H1 (cell line): ENCODE results near the gene MCM8. TPM values are rescaled to one million over a fixed set of nuclear protein-coding genes. Genes with fewer than 3 reads are reported as not detected.

Source experiments
- CTBP2 ChIP-seq: IDR thresholded peaks from 2 replicates; pipeline ENCODE4 v1.7.0; 2011; ENCODE audit warnings: borderline replicate concordance, mild to moderate bottlenecking, moderate library complexity, mixed read lengths, low read length; ENCODE audit not compliant: insufficient read depth, insufficient read length
- HDAC6 ChIP-seq: IDR thresholded peaks from one replicate; pipeline ENCODE4 v1.7.1; 2012; ENCODE audit warnings: low read depth, mild to moderate bottlenecking, inconsistent platforms, low read length, moderate library complexity
- KDM1A ChIP-seq: fragments of 200-600, 300-600 bp; sonication (generic); IDR thresholded peaks from 2 replicates; pipeline ENCODE4 v1.7.1; 2016; ENCODE audit warnings: mild to moderate bottlenecking, low read length, borderline replicate concordance
- RNF2 ChIP-seq: fragments of 200-900, 300-1000 bp; sonication (generic); IDR thresholded peaks from 2 replicates; pipeline ENCODE4 v1.7.1; 2016; ENCODE audit warnings: borderline replicate concordance, low read depth, mild to moderate bottlenecking, antibody characterized with exemption, low read length; ENCODE audit not compliant: poor library complexity, severe bottlenecking; ENCODE audit errors: missing control alignments
- SIX5 ChIP-seq: IDR thresholded peaks from 2 replicates; pipeline ENCODE4 v1.6.1; 2011; ENCODE audit warnings: mild to moderate bottlenecking, low read depth, low read length
- TAF1 ChIP-seq: IDR thresholded peaks from 2 replicates; pipeline ENCODE4 v1.6.1; 2011; ENCODE audit warnings: mild to moderate bottlenecking, low read depth, low read length
- TAF7 ChIP-seq: optimal IDR thresholded peaks from 2 replicates; pipeline ENCODE3; 2011; ENCODE audit warnings: low read depth, mild to moderate bottlenecking, inconsistent platforms, low read length, moderate library complexity, borderline replicate concordance
- ZNF274 ChIP-seq: IDR thresholded peaks from 2 replicates; pipeline ENCODE4 v1.7.0; 2012; ENCODE audit warnings: low read length, borderline replicate concordance; ENCODE audit errors: extremely low read depth
- polyA plus RNA-seq, 7 experiments: library from polyadenylated mRNA; depleted of rRNA in 3 of 7; stranded (reverse) in 5 of 7; unstranded in 2 of 7; fragments of >200 nt in 5 of 7; fragments of 200-250 nt in 2 of 7; gene quantifications; 1 replicate in 5 of 7; 2 replicates in 1 of 7; 4 replicates in 1 of 7; pipeline versions ENCODE4 v1.2.1 to v1.2.3, GENCODE V29; 2011 to 2013; ENCODE audit warnings: missing spikeins in 2 of 7, mixed read lengths in 2 of 7
- total RNA-seq: library from RNA; stranded (reverse); fragmentation: NEBNext Ultra II Directional; extraction: Animal tissue kit (Norgen Biotek cat#: 25700); gene quantifications from 2 replicates; pipeline ENCODE4 v1.2.1, GENCODE V29; 2021

The MCM8 gene
- total and polyA plus RNA-seq, 2 of the 8 experiments (the other 6 are each of a cell fraction or from before 2014, with no cell fraction given), result 7.1 to 31.9 TPM

- TF ChIP-seq TAF7 (no peak), SIX5 (no peak), HDAC6 (no peak), TAF1 (no peak), CTBP2 (no peak), ZNF274 (no peak), KDM1A (no peak), RNF2 (no peak)
- TF ChIP-seq, all 59 proteins: peak for 0
Measured at GRCh38 chr20:5991623-5992441, 41.4 kb downstream of the MCM8 start (continued).
